GM19328 (cell line): ENCODE data around the gene SLC38A8.

ENCODE experiments used
- ATAC-seq: cut with Tn5 transposase; IDR thresholded peaks from one replicate; pipeline ENCODE4 v1.9.1; 2021; ENCODE audit warnings: mild to moderate bottlenecking, moderate library complexity; ENCODE audit not compliant: unreplicated experiment

SLC38A8 gene

DNA sequence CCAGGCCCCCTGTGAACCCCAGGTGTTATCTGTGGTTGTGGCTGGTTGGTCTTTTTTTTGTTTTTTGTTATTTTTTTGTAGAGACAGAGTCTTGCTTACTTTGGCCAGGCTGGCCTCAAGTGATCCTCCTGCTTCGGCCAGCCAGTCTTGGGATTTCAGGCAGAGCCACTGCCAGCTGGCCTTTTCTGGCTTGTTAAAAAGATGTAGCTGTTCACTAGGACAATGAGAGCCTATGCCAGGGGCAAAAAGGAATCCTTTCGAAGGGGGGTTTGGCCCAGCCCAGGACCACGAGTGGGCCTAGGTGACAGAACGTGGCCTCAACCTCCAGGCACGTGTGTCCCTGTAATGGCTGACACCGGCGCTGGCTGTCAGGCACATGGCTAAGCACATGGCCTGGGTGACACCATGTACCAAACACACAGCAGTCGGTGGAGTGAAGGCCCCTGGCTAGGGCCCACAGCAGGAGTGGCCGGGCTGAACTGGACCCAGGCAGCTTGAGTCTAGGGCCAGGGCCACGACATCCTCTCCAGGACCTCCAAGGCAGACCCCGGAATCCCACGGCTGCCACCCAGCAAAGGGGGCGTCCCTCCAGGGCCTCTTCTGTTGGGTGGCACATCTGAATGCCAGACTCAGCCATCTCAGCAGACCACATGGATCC, 6.9 kb upstream of the SLC38A8 start:
- no peak for ATAC-seq

DNA sequence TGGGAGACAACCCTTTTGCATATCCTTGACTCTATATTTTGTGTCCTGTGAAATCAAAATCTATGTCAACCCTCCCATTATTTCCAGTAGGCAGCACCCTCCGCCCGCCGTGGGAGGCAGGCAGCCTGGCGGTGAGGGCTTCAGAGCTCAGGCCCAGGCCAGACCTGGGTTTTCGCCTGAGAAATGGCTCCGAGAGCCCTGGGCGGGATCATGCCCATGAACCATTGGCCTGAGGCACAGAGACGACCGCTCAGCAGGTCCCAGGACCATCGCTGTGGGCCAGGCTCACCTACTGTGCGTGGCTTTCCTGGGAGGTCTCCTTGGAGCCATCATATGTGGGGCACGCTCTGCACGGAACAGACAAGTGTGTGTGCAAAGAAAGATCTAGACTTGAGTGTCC, 6.3 kb upstream of the SLC38A8 start:
- no peak for ATAC-seq

DNA sequence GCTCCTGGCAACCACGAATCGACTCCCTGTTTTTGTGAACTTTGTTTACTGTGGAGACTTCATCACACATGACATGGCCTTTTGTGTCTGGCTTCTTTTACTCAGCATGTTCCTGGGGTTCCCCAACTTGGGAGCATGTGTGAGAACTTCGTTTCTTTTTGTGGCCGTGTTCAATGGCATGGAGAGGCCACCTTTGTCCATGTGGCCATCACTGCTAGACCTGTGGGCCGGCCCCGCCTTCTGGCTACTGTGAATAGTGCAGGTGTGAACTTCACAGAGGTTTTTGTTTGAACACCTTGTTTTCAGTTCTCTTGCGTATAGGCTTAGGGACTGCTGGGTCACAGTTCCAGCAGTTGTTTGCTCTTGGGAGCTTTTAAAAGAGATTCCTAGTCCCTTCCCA, 5.7 kb upstream of the SLC38A8 start:
- ATAC-seq = no peak

DNA sequence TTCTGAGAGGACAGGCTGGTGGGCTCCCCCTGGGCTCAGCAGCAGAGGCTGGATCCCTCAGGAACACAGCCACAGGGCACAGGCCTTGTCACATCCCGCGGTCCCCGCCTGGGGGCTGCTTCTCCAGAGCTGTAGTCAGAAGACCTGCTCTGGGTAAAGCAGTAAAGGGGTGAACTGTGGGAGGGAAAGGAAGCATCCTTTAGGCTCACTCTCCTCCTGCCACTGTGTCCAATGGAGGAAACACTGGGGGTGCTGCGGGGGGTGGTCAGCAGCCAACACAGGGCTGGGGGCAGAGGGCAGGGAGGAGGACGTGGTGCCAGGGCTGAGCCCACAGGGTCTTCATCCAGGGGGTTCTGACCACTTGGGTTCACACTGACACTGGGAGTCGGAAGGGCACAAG, 5.0 kb upstream of the SLC38A8 start:
- ATAC-seq = no peak

DNA sequence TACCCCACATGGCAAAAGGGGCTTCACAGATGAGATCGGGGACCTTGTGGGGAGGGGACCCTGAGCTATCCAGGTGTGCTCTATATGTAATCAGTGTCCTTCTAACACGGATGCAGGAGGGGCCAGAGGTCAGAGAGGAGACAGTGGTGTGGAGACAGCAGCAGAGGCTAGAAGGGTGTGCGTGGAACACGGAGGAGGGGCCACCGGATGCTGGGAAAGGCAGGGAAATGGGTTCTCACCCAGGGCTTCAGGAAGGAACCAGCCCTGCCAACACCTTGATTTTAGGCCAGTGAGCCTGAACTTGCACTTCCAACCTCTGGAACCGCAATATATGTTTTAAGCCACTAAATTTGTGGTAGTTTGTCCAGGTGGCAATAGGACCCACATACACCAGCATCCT, 4.6 kb upstream of the SLC38A8 start:
- ATAC-seq = no peak

DNA sequence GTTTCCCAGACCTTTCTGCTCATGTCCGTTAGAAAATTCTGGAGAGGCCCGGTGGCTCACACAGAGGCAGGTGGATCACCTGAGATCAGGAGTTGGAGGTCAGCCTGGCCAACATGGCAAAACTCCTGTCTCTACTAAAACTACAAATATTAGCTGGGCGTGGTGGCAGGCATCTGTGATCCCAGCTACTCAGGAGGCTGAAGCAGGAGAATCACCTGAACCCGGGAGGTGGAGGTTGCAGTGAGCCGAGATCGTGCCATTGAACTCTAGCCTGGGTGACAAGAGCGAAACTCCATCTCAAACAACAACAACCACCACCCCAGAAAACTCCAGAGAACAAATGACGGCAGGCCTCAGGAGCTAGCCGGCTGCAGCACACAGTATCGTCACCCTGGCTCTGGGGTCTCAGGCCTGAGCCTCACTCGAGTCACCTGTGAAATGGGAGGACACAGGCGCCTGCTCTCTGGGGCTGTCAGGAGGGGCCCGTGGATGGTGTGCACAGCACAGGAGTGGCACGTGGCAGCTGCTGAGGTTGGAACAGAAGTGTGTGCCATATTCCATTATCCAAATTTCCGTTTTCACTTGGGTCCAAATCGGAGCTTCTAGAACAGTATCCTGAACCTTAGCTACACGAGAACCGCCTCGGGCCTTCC, 3.3 kb upstream of the SLC38A8 start:
- ATAC-seq = no peak

DNA sequence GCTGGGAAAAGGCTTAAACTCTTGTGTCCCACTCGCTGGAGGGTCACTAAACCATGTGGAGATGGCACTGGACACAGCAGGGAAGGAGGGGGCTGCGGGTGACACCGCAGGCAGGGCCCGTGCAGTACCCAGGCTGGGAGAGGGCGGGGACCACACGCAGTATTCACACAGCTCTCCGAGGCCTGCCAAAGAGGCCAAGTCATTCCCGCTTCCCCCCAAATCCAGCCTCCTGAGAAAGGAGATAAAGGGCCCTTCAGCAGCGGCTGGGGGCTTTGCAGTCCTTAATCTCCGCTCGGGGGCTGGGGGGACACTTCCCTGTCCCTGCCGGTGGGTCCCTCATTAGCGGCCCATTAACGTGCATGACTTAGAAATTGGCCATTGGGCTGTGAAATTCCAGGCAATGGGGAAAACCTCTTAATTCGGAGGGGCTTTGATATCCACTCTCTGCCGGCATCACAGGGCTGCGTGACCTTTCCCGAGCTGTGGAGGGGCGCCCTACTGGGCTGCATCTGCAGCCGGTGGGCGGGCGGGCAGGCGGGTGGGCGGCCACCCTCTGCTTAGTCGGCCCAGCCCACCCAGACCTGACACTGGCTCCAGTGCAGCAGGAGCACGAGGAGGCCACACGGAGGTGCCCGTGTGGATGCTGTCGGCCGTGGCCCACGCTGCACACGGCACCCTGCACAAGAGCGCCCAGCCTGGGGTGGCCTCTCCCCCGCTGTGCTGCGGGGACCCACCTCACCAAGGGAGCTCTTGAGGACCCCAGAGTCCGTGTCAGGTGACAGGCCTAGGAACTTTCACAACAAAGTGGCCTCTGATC, 2.6 kb upstream of the SLC38A8 start:
- no peak for ATAC-seq

DNA sequence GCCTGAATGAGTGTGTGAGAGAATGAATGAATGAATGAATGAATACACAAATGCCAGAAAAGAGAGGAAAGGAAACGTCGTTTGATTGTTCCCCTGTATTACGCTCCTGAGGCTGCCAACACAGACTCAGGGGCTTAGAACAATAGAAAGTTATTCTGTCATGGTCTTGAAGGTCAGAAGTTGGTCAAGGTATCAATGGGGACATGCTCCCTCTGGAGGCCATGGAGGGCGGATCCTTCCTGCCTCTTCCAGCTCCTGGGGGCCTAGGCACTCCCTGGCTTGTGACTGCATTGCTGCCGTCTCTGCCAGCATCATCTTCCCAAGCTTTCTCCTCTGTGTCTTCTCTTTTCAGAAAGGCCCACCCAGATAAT, 1.5 kb upstream of the SLC38A8 start:
- ATAC-seq = no peak

DNA sequence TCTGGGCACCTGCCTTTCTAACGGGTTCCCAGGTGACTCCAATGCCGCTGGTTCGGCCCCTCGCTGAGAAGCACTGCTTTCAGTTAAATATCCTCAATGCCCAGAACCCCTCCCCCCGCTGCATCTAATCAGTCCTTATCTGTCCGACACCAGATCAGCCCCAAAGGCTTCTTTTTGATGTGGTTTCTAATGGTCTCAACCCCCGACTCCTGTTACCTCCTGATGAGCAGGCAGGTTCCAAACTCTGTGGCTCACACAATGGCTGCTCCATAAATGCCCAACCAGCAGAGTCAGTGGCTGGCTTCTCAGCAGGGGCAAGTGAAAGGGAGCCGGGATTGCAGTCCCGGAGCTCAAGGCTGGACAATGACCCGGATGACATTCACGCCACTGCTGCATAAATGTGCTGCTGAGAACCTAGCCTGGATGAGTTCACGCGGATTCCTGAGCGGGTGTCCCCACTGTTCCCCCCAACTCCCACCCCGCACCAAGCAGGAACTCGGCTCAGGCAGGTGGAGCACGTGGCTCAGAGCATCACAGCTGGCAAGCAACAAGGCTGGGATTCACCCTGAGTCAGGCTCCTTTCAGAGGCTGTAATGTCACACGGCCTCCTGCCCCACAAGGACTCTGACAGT, 1.0 kb upstream of the SLC38A8 start:
- ATAC-seq = no peak

DNA sequence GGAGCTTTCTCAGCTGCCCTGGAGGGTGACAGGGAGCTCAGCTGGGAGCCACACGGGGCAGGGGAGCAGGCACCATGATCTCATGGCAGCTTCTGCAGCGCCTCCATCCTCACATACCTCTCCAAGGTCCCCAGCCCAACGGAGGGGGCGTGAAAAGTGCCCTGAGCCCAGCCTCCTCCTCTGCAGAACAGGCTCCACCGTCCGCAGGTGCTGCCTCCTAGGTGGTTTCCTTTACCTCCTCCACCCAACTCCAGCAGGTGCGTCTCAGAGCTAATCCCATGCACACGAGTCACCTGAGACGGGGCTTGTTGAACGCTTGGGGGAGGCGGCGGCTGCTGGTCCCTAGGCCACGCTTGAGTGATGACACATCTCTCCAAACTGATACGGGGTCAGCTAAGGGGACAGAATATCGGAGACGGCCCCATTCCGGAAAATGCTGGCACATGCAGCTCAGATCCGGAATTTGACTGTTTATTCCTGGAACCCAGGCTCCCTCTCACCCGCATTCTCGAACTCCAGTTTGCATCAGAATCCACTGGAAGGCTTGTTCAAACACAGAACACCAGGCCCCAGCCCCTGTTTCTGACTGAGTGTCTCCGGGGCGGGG, 387 bp upstream of the SLC38A8 start:
- ATAC-seq = no peak

DNA sequence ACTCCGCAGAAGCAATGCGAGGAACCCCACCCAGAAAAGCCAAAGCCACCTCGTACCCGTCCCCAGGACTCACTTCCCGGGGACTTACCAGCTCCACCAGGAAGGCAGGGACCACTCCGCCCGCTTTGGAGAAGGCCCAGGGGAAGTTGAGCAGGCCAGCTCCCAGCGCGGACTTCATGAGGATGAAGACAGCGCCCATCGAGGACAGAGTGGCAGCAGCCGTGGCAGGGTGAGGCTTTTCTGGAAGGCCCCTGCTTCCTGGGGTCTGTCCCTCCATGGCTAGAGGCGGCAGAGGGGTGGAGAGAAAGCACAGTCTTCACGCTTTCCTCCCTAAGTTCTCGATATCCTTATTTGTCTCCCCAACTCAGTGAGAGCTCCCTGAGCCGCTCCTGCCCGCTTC, 714 bp downstream of the SLC38A8 start:
- ATAC-seq = no peak

DNA sequence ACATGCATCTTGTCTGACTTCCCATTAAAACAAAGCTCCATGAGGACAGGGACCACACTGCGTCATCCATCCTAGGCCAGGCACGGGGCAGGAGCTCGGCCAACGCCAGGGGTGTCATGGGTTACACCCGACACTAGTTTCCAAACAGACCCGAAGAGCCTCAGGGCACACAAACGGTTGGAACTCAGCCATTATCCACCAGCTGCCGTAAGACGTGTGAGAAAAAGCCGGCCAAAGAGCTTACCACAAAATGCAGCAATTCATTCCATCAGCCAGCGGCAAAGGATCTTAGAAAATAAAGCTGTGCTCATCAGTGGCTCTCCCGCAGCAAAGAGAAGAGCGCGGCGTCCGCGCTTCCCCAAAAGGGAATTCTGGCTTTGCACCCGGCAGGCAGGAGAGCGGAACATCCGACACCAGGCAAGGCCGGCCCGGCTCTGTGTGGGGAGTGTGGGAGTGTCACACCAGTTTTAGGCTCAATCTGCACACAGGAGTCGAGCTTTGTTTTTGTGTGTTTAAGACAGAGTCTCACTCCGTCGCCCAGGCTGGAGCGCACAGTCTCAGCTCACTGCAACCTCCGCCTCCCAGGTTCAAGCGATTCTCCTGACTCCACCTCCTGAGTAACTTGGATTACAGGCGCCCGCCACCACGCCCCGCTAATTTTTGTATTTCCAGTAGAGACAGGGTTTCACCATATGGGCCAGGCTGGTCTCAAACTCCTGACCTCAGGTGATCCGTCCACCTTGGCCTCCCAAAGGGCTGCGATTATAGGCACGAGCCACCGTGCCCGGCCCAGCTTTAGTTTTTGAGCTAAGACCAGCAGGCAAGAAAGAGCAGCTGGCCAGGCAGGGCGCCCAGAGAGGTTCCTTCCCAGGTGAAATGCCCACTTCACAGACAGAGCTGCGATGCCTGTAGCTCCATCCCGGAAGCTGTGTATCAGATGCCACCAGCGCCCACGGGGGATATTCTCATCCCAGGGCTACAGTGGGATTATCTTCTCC, 1.5 kb downstream of the SLC38A8 start:
- no peak for ATAC-seq

DNA sequence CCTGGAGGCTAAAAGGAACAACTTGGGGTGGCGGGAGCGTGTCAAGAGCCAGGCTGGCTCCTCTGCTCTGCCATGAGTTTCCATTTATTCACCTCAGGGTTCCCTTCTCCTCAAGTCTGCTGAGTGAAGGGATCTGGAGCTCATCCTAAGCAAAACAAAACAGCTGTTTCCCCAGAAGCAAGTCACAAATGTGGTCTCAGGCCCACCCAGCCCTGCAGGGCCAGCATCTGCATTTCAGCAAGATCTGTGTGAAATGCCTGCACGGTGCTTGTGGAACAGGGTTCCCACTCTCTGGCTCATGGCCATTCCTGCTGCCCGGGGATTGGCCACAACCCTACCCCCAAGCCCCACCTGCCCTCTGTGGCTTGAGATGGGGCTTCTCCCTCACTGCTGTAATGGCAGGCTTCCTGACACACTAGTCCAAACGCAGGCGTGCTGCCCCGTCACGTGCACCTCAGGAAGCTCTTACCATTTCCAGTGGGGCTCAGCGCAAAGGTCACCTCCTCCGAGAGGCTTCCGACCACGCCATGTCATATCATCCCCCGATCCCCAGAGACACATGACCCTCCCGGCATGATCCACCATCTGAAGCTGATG, 2.3 kb downstream of the SLC38A8 start:
- no peak for ATAC-seq

DNA sequence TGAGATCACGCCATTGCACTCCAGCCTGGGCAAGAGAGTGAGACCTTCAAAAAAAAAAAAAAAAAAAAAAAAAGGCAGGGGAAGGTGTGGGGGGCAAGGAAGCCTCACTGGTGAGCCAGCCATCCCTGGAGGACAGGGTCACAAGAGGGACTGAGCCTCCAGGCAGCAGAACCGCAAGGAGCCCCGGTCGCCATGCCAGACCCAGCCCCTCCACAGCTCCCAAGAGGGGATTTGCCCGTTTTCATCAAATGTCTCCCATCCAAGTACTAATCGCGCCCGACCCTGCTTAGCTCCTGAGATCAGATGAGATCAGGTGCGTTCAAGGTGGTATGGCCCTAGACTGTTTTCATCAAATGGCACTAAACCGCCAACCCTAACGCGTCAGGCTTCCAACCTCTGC, 2.9 kb downstream of the SLC38A8 start:
- no peak for ATAC-seq

DNA sequence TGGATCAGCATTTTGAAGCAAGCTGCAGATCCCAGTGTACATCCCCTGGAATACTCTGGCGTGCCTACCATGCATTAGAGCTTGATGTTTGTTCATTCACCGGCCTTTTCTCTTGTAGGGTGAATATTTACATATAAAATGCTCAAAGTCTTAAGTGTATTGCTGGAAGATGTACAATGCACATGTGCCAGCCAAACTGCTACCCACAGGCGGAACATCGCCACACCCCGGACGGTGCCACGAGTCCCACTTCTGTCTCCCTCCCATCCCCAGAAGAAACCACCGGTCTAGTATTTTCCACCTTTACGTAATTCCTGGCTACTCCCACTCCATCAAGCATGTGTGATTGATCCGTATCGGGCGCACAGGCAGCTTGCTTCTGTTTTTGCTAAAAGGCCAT, 4.1 kb downstream of the SLC38A8 start:
- no peak for ATAC-seq

DNA sequence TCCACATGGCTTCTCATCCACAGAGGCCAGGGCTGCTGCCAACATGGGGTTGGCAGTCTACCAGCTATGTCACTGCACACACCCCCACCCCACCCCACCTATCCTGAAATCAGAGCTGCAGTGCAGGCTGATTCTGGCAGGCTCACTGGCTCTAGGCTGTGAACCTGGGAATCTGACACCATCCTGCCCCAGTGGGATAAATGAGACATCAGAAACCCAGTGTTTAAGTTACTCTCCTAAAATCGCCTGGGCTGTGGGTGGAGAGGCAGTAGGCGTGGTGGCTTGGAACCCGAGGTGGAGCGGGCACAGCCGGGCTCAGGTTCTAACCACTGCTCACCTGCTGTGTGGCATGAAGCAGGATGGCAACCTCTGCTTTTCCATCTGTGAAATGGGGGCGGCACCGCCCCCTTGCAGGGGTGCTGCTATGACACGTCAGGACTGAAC, 5.6 kb downstream of the SLC38A8 start:
- ATAC-seq = no peak

DNA sequence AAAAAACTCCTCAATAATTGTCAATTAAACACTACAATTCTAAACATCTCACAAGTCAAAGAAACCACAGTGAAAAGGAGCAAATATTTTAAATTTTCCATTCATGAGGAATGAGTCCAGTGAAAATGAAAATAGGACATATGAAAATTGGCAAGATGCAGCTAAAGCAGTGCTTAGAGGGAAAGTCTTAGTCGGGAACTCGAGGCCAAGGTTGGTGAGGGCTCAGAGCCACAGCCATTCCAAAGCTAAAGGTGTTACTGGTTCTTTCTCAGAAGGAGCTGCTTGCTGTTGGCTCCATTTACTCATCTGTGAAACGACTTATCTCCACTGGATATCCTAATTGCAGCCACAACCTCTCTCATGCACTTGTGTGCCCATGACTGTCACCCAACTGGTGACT, 6.5 kb downstream of the SLC38A8 start:
- no peak for ATAC-seq

DNA sequence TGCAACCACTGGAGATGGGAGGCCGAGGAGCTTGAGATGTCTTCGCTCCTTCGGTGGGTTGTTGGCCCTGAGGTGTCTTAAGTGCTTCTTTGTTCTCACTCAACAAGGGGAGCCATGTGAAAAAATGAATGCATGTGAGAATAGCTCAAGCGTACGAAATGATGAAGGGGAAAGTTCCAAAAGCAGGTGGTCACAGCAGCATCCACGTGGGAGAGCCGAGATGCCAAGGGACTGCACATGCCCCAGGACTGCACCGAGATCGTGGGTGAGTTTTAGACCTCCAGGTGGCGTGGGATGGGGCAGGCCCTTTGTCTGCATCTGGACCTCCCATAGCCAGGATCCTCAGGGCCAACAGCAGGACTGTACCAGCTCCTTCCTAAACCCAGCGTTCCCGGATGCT, 8.1 kb downstream of the SLC38A8 start:
- no peak for ATAC-seq
